ACC112 (cell line): Measurements from ENCODE around the gene TTPAL.

Experiments used
- H2AFZ ChIP-seq: fragments of 200-600 bp; sonication (generic); one replicate; pipeline ENCODE4 v1.6.0; 2017; ENCODE audit warnings: antibody characterized with exemption, low read length; ENCODE audit not compliant: unreplicated experiment
- H3K27ac ChIP-seq: fragments of 200-600 bp; sonication (generic); 2 replicates; pipeline ENCODE4 v1.5.1; 2014; ENCODE audit warnings: low read depth, mild to moderate bottlenecking, antibody characterized with exemption, low read length, moderate library complexity
- H3K27me3 ChIP-seq: fragments of 200-600 bp; sonication (generic); 2 replicates; pipeline ENCODE4 v1.6.1; 2014; ENCODE audit warnings: mild to moderate bottlenecking, antibody characterized with exemption, low read length, moderate library complexity, mixed read lengths; ENCODE audit not compliant: insufficient read depth
- H3K36me3 ChIP-seq: fragments of 200-600 bp; sonication (generic); 2 replicates; pipeline ENCODE4 v1.6.1; 2016; ENCODE audit warnings: mild to moderate bottlenecking, antibody characterized with exemption, low read length, moderate library complexity, mixed read lengths; ENCODE audit not compliant: insufficient read depth
- H3K4me1 ChIP-seq: fragments of 200-600 bp; sonication (generic); one replicate; pipeline ENCODE4 v1.6.1; 2016; ENCODE audit warnings: low read length, mixed read lengths; ENCODE audit not compliant: insufficient read depth, unreplicated experiment, control insufficient read depth
- H3K4me3 ChIP-seq: fragments of 200-600 bp; sonication (generic); 2 replicates; pipeline ENCODE4 v1.5.1; 2014; ENCODE audit warnings: mild to moderate bottlenecking, low read depth, low read length
- H3K79me2 ChIP-seq: fragments of 200-600 bp; sonication (generic); one replicate; pipeline ENCODE4 v1.6.0; 2016; ENCODE audit warnings: low read length; ENCODE audit not compliant: control insufficient read depth, unreplicated experiment, insufficient read depth

TTPAL gene

GRCh38 chr20:44521484-44522481 is 46.1 kb downstream of the TTPAL start, which contains the start of gene SERINC3:
SERINC3 (minus strand) TSS chr20:44522070; CDS start chr20:44521951, 119 bp downstream.
- Histone ChIP-seq H3K27ac (peak within 1 kb of the TSS; percentile 94), H2AFZ (peak within 1 kb of the TSS; percentile 46), H3K36me3 (no peaks in the 10 kb centered on the region), H3K4me1 (peaks cover 37% of the 10 kb centered on the region), H3K79me2 (peaks cover 49% of the 10 kb centered on the region), H3K4me3 (peak within 1 kb of the TSS; percentile 92), H3K27me3 (no peaks in the 10 kb centered on the region)

- Histone ChIP-seq H2AFZ (peak overlapping the region; percentile 46), H3K36me3 (no peaks in the 10 kb centered on the region), H3K4me3 (no peak overlapping the region), H3K27me3 (no peaks in the 10 kb centered on the region), H3K4me1 (peaks cover 27% of the 10 kb centered on the region), H3K27ac (peak overlapping the region; percentile 94), H3K79me2 (peaks cover 39% of the 10 kb centered on the region)
Measured at GRCh38 chr20:44522841-44523240, 47.2 kb downstream of the TTPAL start.

- Histone ChIP-seq H2AFZ (no peak overlapping the region), H3K79me2 (peaks cover 30% of the 10 kb centered on the region), H3K4me1 (peaks cover 25% of the 10 kb centered on the region)
Measured at GRCh38 chr20:44523746-44524145, 48.1 kb downstream of the TTPAL start.

GRCh38 chr20:44526129-44526528 is 50.5 kb downstream of the TTPAL start:
- H3K27me3 ChIP-seq = no peaks in the 10 kb centered on the region
- peaks cover 6% of the 10 kb centered on the region for H3K79me2 ChIP-seq
- H3K27ac ChIP-seq = peak overlapping the region; percentile 33
- no peak overlapping the region for H3K4me3 ChIP-seq
- peaks cover 24% of the 10 kb centered on the region for H3K4me1 ChIP-seq
- H3K36me3 ChIP-seq = no peaks in the 10 kb centered on the region
- peak overlapping the region; percentile 20 for H2AFZ ChIP-seq

More at GRCh38 chr20:44523746-44524145, 48.1 kb downstream of the TTPAL start:
- Histone ChIP-seq H3K4me3 (no peak overlapping the region), H3K27ac (no peak overlapping the region), H3K36me3 (no peaks in the 10 kb centered on the region), H3K27me3 (no peaks in the 10 kb centered on the region)

- Histone ChIP-seq H3K36me3 (no peaks in the 10 kb centered on the region), H3K4me3 (no peak overlapping the region), H3K27ac (no peak overlapping the region), H3K4me1 (peaks cover 26% of the 10 kb centered on the region), H2AFZ (no peak overlapping the region), H3K27me3 (no peaks in the 10 kb centered on the region), H3K79me2 (no peaks in the 10 kb centered on the region)
Measured at GRCh38 chr20:44527716-44528199, 52.1 kb downstream of the TTPAL start.

GRCh38 chr20:44528309-44528708 is 52.6 kb downstream of the TTPAL start:
- no peaks in the 10 kb centered on the region for H3K27me3 ChIP-seq
- H3K4me1 ChIP-seq = peaks cover 29% of the 10 kb centered on the region
- no peak overlapping the region for H2AFZ ChIP-seq
- H3K36me3 ChIP-seq = no peaks in the 10 kb centered on the region
- H3K27ac ChIP-seq = no peak overlapping the region
- H3K4me3 ChIP-seq = no peak overlapping the region
- no peaks in the 10 kb centered on the region for H3K79me2 ChIP-seq

GRCh38 chr20:44532259-44532980 is 56.7 kb downstream of the TTPAL start:
- Histone ChIP-seq H3K4me1 (peaks cover 20% of the 10 kb centered on the region), H3K27ac (no peak overlapping the region; the same call in 1 of the 2 replicates), H2AFZ (peak overlapping the region; percentile 97), H3K79me2 (peaks cover 6% of the 10 kb centered on the region), H3K4me3 (peak overlapping the region; percentile 85), H3K27me3 (no peaks in the 10 kb centered on the region), H3K36me3 (no peaks in the 10 kb centered on the region)

- Histone ChIP-seq H3K4me3 (peak overlapping the region; percentile 85), H3K4me1 (peaks cover 20% of the 10 kb centered on the region), H3K79me2 (peaks cover 6% of the 10 kb centered on the region), H2AFZ (no peak overlapping the region), H3K27me3 (no peaks in the 10 kb centered on the region), H3K36me3 (no peaks in the 10 kb centered on the region), H3K27ac (no peak overlapping the region)
Measured at GRCh38 chr20:44532981-44533331, 57.3 kb downstream of the TTPAL start.

- Histone ChIP-seq H3K4me1 (peaks cover 20% of the 10 kb centered on the region), H2AFZ (no peak overlapping the region), H3K27ac (no peak overlapping the region), H3K79me2 (peaks cover 6% of the 10 kb centered on the region), H3K27me3 (no peaks in the 10 kb centered on the region), H3K36me3 (no peaks in the 10 kb centered on the region), H3K4me3 (no peak overlapping the region)
Measured at GRCh38 chr20:44533928-44534327, 58.3 kb downstream of the TTPAL start.

GRCh38 chr20:44536175-44536574 is 60.5 kb downstream of the TTPAL start:
- H2AFZ ChIP-seq = no peak overlapping the region
- H3K27me3 ChIP-seq = no peaks in the 10 kb centered on the region
- no peaks in the 10 kb centered on the region for H3K36me3 ChIP-seq
- peaks cover 13% of the 10 kb centered on the region for H3K4me1 ChIP-seq
- no peak overlapping the region for H3K27ac ChIP-seq
- H3K79me2 ChIP-seq = peaks cover 6% of the 10 kb centered on the region
- H3K4me3 ChIP-seq = no peak overlapping the region
